HG02623 (cell line): Measurements from ENCODE around the gene MARK1.

Source experiments
- ATAC-seq: cut with Tn5 transposase; IDR thresholded peaks from one replicate; pipeline ENCODE4 v1.9.1; 2021; ENCODE audit warnings: moderate library complexity; ENCODE audit not compliant: unreplicated experiment

Gene MARK1

GRCh38 chr1:220708936-220709801 is 181.2 kb downstream of the MARK1 start:
- ATAC-seq = no peak

- no peak for ATAC-seq
These were observed 182.4 kb downstream of the MARK1 start for GRCh38 chr1:220710333-220710732.

- peak; percentile 74 for ATAC-seq
These were observed 183.3 kb downstream of the MARK1 start for GRCh38 chr1:220711056-220711809.
